Neural cell (in vitro differentiated cells): ENCODE measurements around the gene SPOCK3.

Experiments used
- CTCF ChIP-seq: fragments of 450-650 bp; IDR thresholded peaks from 2 replicates; pipeline ENCODE4 v1.5.1; 2014; ENCODE audit warnings: antibody characterized with exemption, mild to moderate bottlenecking, moderate library complexity; ENCODE audit not compliant: poor library complexity, severe bottlenecking
- EZH2 ChIP-seq: fragments of 200-600, 300-800 bp; shearing (Covaris generic), sonication (generic); IDR thresholded peaks from 2 replicates; pipeline ENCODE4 v1.6.1; 2014; ENCODE audit warnings: antibody characterized with exemption, low read length, borderline replicate concordance, mild to moderate bottlenecking; ENCODE audit not compliant: insufficient read depth, poor library complexity, severe bottlenecking
- MXI1 ChIP-seq: fragments of 450-650 bp; conservative IDR thresholded peaks from 2 replicates; pipeline ENCODE4 v1.6.1; 2014; ENCODE audit warnings: antibody characterized with exemption, mild to moderate bottlenecking; ENCODE audit not compliant: poor library complexity, severe bottlenecking
- POLR2AphosphoS5 ChIP-seq: IDR thresholded peaks from 2 replicates; pipeline ENCODE4 v1.6.1; 2012
- RAD21 ChIP-seq: fragments of 450-650 bp; conservative IDR thresholded peaks from 2 replicates; pipeline ENCODE4 v1.6.1; 2014; ENCODE audit warnings: antibody characterized with exemption, mild to moderate bottlenecking, moderate library complexity
- TAF1 ChIP-seq: IDR thresholded peaks from 2 replicates; pipeline ENCODE4 v1.6.1; 2012; ENCODE audit warnings: low read depth

GRCh38 chr4:167100120-167100519 is 134.2 kb downstream of the SPOCK3 start:
- TF ChIP-seq CTCF (no peak), RAD21 (no peak), TAF1 (no peak), EZH2 (no peak), MXI1 (no peak), POLR2AphosphoS5 (peak; percentile 49)
